BLaER1 (cell line): ENCODE results near the gene KAT6B.

Source experiments
- H3K27ac ChIP-seq: shearing (Covaris generic); formaldehyde crosslinking; 2 replicates; pipeline ENCODE4 v1.8.1; 2022
- H3K27me3 ChIP-seq: shearing (Covaris generic); formaldehyde crosslinking; 2 replicates; pipeline ENCODE4 v1.8.1; 2022
- H3K36me3 ChIP-seq: shearing (Covaris generic); formaldehyde crosslinking; 2 replicates; pipeline ENCODE4 v1.8.1; 2022
- H3K4me1 ChIP-seq: shearing (Covaris generic); formaldehyde crosslinking; 2 replicates; pipeline ENCODE4 v1.8.1; 2022
- H3K4me2 ChIP-seq: shearing (Covaris generic); formaldehyde crosslinking; 2 replicates; pipeline ENCODE4 v1.8.1; 2022
- H3K4me3 ChIP-seq: shearing (Covaris generic); formaldehyde crosslinking; 2 replicates; pipeline ENCODE4 v1.8.1; 2022
- H3K9ac ChIP-seq: shearing (Covaris generic); formaldehyde crosslinking; 2 replicates; pipeline ENCODE4 v1.8.1; 2022
- H3K9me3 ChIP-seq: shearing (Covaris generic); formaldehyde crosslinking; 2 replicates; pipeline ENCODE4 v1.8.1; 2022
- H4K20me1 ChIP-seq: shearing (Covaris generic); formaldehyde crosslinking; 2 replicates; pipeline ENCODE4 v1.8.1; 2022
- Cebpa-rat ChIP-seq: shearing (Covaris generic); IDR thresholded peaks from 2 replicates; pipeline ENCODE4 v1.8.1; 2022

The KAT6B gene

DNA sequence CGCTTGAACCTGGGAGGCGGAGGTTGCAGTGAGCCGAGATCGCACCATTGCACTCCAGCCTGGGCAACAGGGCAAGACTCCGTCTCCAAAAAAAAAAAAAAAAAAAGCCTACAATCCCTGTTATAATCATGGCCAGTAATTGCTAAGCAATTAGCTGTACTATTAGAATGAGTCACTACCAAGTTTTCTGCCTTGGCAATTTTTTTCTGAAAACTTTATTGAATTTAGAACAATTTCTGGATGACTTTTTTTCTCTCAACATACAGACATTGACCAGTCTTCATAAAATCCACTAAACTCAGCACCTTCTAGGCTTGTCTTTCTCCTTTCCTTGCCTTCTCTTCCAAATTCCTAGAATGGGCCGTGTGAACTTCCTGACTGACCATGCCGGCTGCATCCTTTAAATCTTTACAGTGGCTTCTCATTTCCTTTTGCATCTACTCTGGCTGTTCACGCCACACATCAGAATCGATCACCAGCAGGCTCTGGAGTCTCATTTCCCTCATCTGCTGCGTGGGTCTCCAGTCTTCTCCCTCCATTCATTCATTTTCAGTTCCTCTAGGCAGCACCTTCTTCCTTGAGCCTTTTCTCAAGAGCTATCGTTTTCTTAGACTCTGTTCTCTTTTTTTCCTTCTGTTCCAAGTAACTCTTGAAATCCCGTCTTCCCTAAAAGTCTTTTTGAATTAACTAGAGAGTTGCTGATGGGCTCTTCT is 107.9 kb downstream of the KAT6B start:
- no peak for TF ChIP-seq Cebpa-rat
- Histone ChIP-seq H3K4me2 (no peak overlapping the region), H3K4me1 (no peaks in the 10 kb centered on the region), H3K4me3 (no peak overlapping the region), H4K20me1 (peaks cover 38% of the 10 kb centered on the region), H3K9ac (no peak overlapping the region), H3K36me3 (no peaks in the 10 kb centered on the region), H3K27me3 (no peaks in the 10 kb centered on the region), H3K27ac (no peak overlapping the region), H3K9me3 (no peaks in the 10 kb centered on the region)

DNA sequence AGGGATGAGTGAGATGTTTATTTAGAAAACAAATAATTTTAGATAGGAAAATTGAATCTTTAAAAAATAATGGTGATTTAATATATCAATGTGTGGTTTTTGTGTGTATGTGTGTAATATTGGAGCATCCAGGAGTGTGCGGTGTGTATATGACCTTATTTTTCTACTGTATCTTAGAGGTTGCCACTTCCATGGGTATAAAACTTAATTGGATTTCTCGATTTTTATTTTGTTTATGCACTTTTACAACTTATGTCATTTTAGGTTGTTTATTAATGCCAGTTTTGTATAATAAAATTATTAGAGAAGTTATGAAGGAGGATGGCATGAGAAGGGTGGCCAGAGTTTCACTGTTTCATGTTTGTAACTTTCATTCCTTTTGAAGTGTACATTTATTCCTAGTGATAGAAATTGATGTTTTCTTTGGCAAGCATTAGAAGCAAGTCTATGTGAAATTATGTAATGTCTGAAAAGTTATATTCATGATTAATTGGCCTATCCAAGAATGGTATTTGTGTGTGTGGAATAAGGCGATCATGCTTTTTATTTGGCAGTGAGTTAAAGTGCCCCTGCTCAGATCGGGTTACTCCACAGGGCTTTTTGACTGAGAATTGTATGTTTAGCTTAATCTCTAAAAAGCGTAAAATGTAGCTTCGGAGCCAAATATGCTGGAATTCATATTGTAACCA is 110.3 kb downstream of the KAT6B start:
- no peak overlapping the region for H3K4me3 ChIP-seq
- peaks cover 21% of the 10 kb centered on the region; the same call in 1 of the 2 replicates for H4K20me1 ChIP-seq
- H3K4me2 ChIP-seq = no peak overlapping the region
- H3K9me3 ChIP-seq = peaks cover 3% of the 10 kb centered on the region; the same call in 1 of the 2 replicates
- H3K4me1 ChIP-seq = no peaks in the 10 kb centered on the region
- no peaks in the 10 kb centered on the region for H3K27me3 ChIP-seq
- H3K27ac ChIP-seq = no peak overlapping the region
- no peak for TF ChIP-seq Cebpa-rat
- H3K36me3 ChIP-seq = peaks cover 4% of the 10 kb centered on the region; the same call in 1 of the 2 replicates
- no peak overlapping the region for H3K9ac ChIP-seq

DNA sequence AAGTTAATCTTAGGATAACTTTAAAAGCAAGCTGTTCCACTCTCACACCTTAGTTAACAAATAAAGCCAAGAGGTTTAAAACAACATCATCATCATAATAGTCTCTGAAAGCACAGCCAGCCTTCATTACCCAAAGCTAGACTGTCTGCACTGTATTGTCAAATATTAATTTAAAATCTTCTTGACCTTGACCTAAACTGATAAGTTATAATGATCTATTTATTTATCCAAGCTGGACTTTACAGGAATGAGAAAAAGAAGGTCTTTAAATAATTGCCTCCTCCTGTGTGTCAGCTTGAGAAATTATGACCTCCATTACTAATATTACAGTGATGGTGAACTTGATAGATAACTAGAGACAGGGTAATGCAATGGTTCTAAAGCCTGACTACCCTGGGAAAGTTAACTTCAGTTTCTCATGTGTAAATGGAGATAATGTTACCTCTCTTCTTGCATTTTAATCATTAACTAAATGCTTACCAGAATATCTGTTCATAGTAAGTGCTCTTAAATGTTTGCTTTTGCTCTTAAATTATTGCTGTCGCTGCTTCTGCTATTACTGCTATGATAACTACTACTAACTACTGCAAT is 111.0 kb downstream of the KAT6B start:
- no peak overlapping the region for H3K9ac ChIP-seq
- no peak overlapping the region for H3K27ac ChIP-seq
- no peaks in the 10 kb centered on the region for H3K4me1 ChIP-seq
- no peak for TF ChIP-seq Cebpa-rat
- H3K4me2 ChIP-seq = no peak overlapping the region
- H3K27me3 ChIP-seq = no peaks in the 10 kb centered on the region
- H4K20me1 ChIP-seq = peaks cover 18% of the 10 kb centered on the region; the same call in 1 of the 2 replicates
- H3K36me3 ChIP-seq = peaks cover 4% of the 10 kb centered on the region; the same call in 1 of the 2 replicates
- H3K4me3 ChIP-seq = no peak overlapping the region
- peaks cover 3% of the 10 kb centered on the region; the same call in 1 of the 2 replicates for H3K9me3 ChIP-seq

DNA sequence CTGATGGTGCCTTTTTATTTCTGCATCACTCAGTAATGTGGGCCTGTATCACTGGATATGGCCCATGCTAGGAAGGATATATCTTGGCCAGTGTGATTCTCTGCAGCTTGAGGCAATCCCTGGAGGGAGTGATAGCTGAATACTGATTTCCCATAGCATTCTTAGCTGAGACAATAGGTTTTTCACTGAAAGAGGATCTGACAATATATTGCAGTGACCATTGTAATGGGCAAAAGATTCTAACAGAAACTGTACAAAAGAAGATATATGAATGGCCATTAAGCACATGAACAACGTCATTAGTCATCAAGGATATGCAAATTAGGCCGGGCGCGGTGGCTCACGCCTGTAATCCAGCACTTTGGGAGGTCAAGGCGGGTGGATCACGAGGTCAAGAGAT is 117.8 kb downstream of the KAT6B start:
- H3K4me2 ChIP-seq = no peak overlapping the region
- H3K9ac ChIP-seq = no peak overlapping the region
- no peak for TF ChIP-seq Cebpa-rat
- no peaks in the 10 kb centered on the region for H3K4me1 ChIP-seq
- H3K4me3 ChIP-seq = no peak overlapping the region
- H3K9me3 ChIP-seq = peaks cover 3% of the 10 kb centered on the region; the same call in 1 of the 2 replicates
- H4K20me1 ChIP-seq = peaks cover 18% of the 10 kb centered on the region
- H3K27ac ChIP-seq = no peak overlapping the region
- H3K27me3 ChIP-seq = no peaks in the 10 kb centered on the region
- peaks cover 8% of the 10 kb centered on the region; the same call in 1 of the 2 replicates for H3K36me3 ChIP-seq

DNA sequence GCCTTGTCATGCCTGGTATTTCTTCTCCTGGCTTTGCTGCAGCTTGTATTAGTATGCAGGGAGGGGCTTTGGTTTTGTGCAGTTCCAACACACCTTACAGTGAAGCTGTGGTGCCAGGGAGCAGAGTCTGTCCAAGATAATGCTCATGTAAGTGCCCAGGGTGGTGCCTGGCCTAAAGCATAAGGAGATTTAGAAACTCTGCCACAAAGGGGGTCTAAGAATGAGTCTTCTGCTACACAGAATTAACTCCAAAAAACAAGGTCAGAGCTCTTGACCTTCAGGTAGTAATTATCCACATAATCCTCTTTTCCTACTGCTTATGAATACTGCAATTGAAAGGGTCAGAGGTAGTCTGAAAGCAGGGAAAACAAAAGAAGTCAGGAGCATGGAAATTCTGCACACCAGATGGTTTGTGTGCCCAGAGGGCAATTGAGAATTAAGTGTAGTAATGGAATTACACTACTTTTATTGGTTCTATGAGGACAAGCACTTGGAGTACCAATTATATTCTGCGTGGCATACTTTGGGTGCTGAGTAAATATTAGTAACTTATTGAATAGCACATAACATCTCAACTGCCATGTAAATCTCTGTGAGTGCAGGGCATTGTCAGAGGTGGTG is 121.5 kb downstream of the KAT6B start:
- Histone ChIP-seq H3K36me3 (peaks cover 11% of the 10 kb centered on the region), H3K4me3 (no peak overlapping the region), H3K9me3 (no peaks in the 10 kb centered on the region), H4K20me1 (peaks cover 18% of the 10 kb centered on the region), H3K9ac (no peak overlapping the region), H3K27me3 (no peaks in the 10 kb centered on the region), H3K4me2 (no peak overlapping the region), H3K4me1 (no peaks in the 10 kb centered on the region), H3K27ac (no peak overlapping the region)
- TF ChIP-seq Cebpa-rat = no peak

DNA sequence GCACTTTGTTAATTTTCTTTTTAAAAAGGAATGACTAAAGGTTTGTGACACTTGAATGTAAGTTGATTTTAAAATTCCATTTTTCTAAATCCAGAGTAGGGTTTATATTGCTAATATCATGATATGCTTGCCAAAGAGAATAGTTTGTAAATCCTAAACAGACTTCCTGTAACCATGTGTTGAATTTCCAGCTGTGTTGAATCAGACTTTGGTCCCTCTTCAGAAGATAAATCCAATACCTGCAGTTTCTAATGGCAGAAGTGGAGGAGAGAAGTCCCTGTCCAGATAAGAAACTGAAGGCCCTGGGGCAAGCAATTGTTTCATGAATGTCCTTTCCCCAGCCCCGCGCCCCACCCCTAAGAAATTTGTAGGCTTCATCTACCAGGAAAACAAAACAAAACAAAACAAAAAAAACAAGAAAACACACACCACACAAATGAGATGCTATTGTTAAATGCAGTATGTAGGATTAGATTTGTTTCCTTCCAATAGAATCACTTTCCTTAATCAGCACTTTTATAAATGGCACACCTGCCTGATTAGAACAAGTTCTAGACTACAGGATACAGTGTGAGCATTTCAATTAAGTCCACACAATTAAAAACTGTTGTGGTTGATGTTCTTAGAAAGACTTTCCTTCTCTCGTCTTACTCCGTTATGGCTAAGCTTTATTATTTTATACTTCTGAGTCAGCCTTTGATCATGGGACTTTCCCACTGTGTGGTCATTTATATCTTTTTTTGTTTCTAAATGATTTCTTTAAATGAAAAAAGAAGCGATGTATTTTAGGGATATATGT is 122.8 kb downstream of the KAT6B start:
- H4K20me1 ChIP-seq = peaks cover 18% of the 10 kb centered on the region
- no peaks in the 10 kb centered on the region for H3K27me3 ChIP-seq
- no peaks in the 10 kb centered on the region for H3K4me1 ChIP-seq
- H3K36me3 ChIP-seq = peaks cover 7% of the 10 kb centered on the region
- TF ChIP-seq Cebpa-rat = no peak
- no peak overlapping the region for H3K27ac ChIP-seq
- no peaks in the 10 kb centered on the region for H3K9me3 ChIP-seq
- no peak overlapping the region for H3K4me2 ChIP-seq
- H3K4me3 ChIP-seq = no peak overlapping the region
- no peak overlapping the region for H3K9ac ChIP-seq

DNA sequence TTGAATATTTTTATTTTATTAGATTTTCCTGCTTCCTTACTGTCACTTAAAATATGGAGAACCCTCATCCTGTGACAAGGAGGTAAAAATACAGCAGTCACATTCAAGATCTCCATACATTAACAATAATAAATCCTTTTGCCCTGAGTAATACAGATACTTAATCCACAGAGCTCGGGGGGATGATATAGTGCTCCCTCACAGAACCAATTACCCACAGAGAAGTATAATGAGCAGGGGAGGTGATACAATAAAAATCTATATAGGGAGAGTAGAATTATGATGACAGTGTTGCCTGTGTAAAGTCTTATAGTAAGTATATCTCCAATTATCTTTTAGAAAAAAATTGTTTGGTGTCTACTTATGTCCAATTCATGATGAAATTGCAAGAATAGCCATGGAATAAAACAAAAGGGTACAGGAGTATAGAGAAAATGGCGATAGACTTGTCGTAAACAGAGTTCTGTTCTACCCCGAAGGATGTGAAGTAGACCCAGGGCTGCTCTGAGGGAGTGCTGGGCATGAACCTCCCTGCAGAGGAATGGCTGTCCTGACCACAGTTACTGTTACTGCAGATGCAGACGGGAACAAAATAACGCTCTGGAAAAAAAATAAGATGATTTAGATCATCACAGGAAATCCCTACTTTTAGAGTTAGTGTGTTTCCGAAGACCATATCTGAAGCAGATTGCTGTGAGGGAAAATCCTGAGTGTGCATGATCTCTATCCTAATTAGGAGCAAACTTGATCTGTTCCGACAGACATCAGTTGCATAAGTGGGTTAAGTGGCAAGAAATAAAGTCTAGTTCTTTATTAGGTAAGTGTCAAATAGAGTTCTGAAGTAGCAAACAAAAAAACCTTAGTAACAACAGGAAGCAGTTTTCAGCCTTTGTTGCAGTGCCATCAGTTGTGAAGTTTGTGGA is 123.7 kb downstream of the KAT6B start:
- no peak overlapping the region for H3K27ac ChIP-seq
- H3K9ac ChIP-seq = no peak overlapping the region
- H3K4me2 ChIP-seq = no peak overlapping the region
- H3K27me3 ChIP-seq = no peaks in the 10 kb centered on the region
- no peaks in the 10 kb centered on the region for H3K4me1 ChIP-seq
- H3K36me3 ChIP-seq = peaks cover 7% of the 10 kb centered on the region
- TF ChIP-seq Cebpa-rat = no peak
- H4K20me1 ChIP-seq = peaks cover 24% of the 10 kb centered on the region
- H3K9me3 ChIP-seq = no peaks in the 10 kb centered on the region; the same call in 1 of the 2 replicates
- H3K4me3 ChIP-seq = no peak overlapping the region

DNA sequence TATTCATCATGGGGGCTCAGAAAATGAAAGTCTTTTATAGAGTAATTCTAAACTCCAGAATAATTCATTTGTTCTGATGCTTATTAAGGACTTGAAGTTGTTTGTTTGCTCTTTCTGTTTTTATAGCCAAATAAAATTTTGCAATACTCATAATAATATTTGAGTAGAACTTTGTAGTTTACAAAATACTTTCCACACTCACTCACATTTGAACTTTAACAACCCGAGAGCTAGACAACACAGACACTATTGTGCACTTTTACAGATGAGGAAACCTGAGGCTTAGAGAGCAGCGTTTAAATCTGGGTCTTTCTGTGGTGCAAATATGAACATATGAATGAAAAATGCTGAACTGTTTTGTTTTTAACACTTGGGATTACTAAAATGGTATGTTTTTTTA is 126.8 kb downstream of the KAT6B start:
- H3K4me3 ChIP-seq = no peak overlapping the region
- H3K4me2 ChIP-seq = no peak overlapping the region
- peaks cover 24% of the 10 kb centered on the region; the same call in 1 of the 2 replicates for H4K20me1 ChIP-seq
- H3K9me3 ChIP-seq = no peaks in the 10 kb centered on the region; the same call in 1 of the 2 replicates
- TF ChIP-seq Cebpa-rat = no peak
- H3K27me3 ChIP-seq = no peaks in the 10 kb centered on the region
- no peaks in the 10 kb centered on the region for H3K4me1 ChIP-seq
- peaks cover 7% of the 10 kb centered on the region for H3K36me3 ChIP-seq
- no peak overlapping the region for H3K27ac ChIP-seq
- H3K9ac ChIP-seq = no peak overlapping the region
